ENCODE results near the gene POMT2. TPM values are rescaled to one million over a fixed set of nuclear protein-coding genes. Genes with fewer than 3 reads are reported as not detected.

The POMT2 gene
- total RNA-seq, 1 donor from 2014 or later: 29.4 TPM

- intact Hi-C loops (cut with DNase I): no loop called here
- TF ChIP-seq, protein P1, sequence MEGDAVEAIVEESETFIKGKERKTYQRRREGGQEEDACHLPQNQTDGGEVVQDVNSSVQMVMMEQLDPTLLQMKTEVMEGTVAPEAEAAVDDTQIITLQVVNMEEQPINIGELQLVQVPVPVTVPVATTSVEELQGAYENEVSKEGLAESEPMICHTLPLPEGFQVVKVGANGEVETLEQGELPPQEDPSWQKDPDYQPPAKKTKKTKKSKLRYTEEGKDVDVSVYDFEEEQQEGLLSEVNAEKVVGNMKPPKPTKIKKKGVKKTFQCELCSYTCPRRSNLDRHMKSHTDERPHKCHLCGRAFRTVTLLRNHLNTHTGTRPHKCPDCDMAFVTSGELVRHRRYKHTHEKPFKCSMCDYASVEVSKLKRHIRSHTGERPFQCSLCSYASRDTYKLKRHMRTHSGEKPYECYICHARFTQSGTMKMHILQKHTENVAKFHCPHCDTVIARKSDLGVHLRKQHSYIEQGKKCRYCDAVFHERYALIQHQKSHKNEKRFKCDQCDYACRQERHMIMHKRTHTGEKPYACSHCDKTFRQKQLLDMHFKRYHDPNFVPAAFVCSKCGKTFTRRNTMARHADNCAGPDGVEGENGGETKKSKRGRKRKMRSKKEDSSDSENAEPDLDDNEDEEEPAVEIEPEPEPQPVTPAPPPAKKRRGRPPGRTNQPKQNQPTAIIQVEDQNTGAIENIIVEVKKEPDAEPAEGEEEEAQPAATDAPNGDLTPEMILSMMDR (IDR thresholded peaks at IDR 0.05): no peak
- ATAC-seq (no peak), DNase-seq (no peak)
- Histone ChIP-seq H3K4me3 (no peak overlapping the region), H3K27me3 (no peaks in the 10 kb centered on the region), H3K36me3 (no peaks in the 10 kb centered on the region), H3K9me3 (no peaks in the 10 kb centered on the region), H3K27ac (no peak overlapping the region), H3K4me1 (no peaks in the 10 kb centered on the region)
Observed at GRCh38 chr14:77245820-77246219, 74.9 kb downstream of the POMT2 start.

DNA sequence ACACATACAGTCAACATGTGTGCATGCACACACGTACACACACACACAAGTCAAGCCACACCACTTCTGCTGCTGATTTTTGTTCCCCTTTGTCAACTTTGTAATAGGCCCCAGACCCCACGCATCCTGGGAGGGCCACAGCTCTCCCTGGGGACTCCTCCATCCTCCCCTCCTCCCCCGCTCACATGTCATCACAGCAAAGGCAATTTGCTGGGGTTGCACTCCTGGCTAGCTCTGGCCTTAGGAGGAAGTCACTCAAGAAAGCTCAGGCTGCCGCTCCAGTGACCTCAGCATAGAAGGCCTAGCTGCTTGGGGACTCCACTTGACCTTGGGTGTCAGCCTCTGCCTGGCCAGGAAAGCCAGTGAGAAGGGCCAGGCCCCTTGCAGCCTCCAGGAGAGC is 76.8 kb downstream of the POMT2 start:
- intact Hi-C loops (cut with DNase I): no loop called here

GRCh38 chr14:77242752-77243151 is 77.9 kb downstream of the POMT2 start:
- Histone ChIP-seq H3K9me3 (no peaks in the 10 kb centered on the region), H3K4me3 (no peak overlapping the region), H3K27me3 (no peaks in the 10 kb centered on the region), H3K27ac (no peak overlapping the region), H3K36me3 (no peaks in the 10 kb centered on the region), H3K4me1 (no peaks in the 10 kb centered on the region)
- TF ChIP-seq, protein P1 (IDR thresholded peaks at IDR 0.05): no peak
- intact Hi-C loops (cut with DNase I): no loop called here
- DNase-seq (no peak), ATAC-seq (no peak)

More for the DNA sequence above, 76.8 kb downstream of the POMT2 start:
- H3K36me3 ChIP-seq: no peaks in the 10 kb centered on the region
- TF ChIP-seq, protein P1 (IDR thresholded peaks at IDR 0.05): no peak
- no peak overlapping the region for H3K4me3 ChIP-seq
- H3K27me3 ChIP-seq: no peaks in the 10 kb centered on the region
- no peaks in the 10 kb centered on the region for H3K4me1 ChIP-seq
- ATAC-seq (no peak), DNase-seq (no peak)
- H3K9me3 ChIP-seq: no peaks in the 10 kb centered on the region
- no peak overlapping the region for H3K27ac ChIP-seq

- DNase-seq: no peak
- H3K27me3 ChIP-seq: no peaks in the 10 kb centered on the region
- intact Hi-C loops (cut with DNase I): no loop called here
- no peaks in the 10 kb centered on the region for H3K4me1 ChIP-seq
- ATAC-seq: no peak
- TF ChIP-seq, protein P1 (IDR thresholded peaks at IDR 0.05): no peak
- no peak overlapping the region for H3K4me3 ChIP-seq
- no peaks in the 10 kb centered on the region for H3K36me3 ChIP-seq
- no peaks in the 10 kb centered on the region for H3K9me3 ChIP-seq
- H3K27ac ChIP-seq: no peak overlapping the region
Observed at GRCh38 chr14:77241955-77242354, 78.7 kb downstream of the POMT2 start.

DNA sequence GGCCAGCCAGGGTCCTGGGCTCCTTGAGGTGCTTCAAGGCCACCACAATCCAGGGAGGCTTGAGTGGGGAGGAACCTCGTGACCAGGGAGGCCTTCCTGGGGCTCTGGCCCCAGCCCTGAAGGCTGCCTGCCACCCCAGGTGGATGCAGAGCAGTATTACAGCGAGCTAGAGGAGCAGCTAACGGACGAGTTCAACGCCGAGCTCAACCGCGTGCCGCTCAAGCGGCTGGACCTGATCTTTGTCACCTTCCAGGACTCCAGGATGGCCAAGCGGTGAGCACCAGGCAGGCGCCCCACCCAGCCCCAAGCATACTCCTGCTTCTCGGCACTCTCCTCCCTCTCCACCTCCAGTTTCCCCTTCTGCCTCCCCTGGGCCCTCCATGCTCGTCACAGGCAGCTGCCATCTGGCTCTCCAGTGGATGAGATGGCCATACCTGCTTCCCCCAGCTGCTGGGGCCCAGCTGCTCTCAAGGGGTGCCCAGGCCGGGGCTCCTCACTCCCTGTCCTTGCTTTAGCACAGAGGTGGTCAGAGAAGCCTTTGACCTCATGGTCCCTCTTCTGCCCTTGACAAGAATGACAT is 80.3 kb downstream of the POMT2 start:
- H3K9me3 ChIP-seq: no peaks in the 10 kb centered on the region
- ATAC-seq (no peak), DNase-seq (no peak)
- H3K36me3 ChIP-seq: no peaks in the 10 kb centered on the region
- no peak overlapping the region for H3K4me3 ChIP-seq
- no peaks in the 10 kb centered on the region for H3K4me1 ChIP-seq
- no peak overlapping the region for H3K27ac ChIP-seq
- H3K27me3 ChIP-seq: no peaks in the 10 kb centered on the region
- TF ChIP-seq, protein P1 (IDR thresholded peaks at IDR 0.05): no peak
- intact Hi-C loops (cut with DNase I): no loop called here

GRCh38 chr14:77239412-77239811 is 81.3 kb downstream of the POMT2 start:
- no peaks in the 10 kb centered on the region for H3K36me3 ChIP-seq
- no peaks in the 10 kb centered on the region for H3K9me3 ChIP-seq
- no peak overlapping the region for H3K4me3 ChIP-seq
- no peaks in the 10 kb centered on the region for H3K4me1 ChIP-seq
- H3K27me3 ChIP-seq: no peaks in the 10 kb centered on the region
- intact Hi-C loops (cut with DNase I): no loop called here
- H3K27ac ChIP-seq: no peak overlapping the region
- ATAC-seq (no peak), DNase-seq (no peak)
- TF ChIP-seq, protein P1 (IDR thresholded peaks at IDR 0.05): no peak

All from upper lobe of right lung (tissue), 1 donor.